Nasal cavity respiratory epithelium epithelial cell of viscerocranial mucosa (primary cell): ENCODE results near the gene GGA1. TPM values are rescaled to one million over a fixed set of nuclear protein-coding genes. Genes with fewer than 3 reads are reported as not detected.

Experiments used
- total RNA-seq: library from RNA; depleted of rRNA; stranded (reverse); fragments of >200 nt; gene quantifications from 2 replicates; pipeline ENCODE4 v1.2.3, GENCODE V29; 2014

Gene GGA1, protein sequence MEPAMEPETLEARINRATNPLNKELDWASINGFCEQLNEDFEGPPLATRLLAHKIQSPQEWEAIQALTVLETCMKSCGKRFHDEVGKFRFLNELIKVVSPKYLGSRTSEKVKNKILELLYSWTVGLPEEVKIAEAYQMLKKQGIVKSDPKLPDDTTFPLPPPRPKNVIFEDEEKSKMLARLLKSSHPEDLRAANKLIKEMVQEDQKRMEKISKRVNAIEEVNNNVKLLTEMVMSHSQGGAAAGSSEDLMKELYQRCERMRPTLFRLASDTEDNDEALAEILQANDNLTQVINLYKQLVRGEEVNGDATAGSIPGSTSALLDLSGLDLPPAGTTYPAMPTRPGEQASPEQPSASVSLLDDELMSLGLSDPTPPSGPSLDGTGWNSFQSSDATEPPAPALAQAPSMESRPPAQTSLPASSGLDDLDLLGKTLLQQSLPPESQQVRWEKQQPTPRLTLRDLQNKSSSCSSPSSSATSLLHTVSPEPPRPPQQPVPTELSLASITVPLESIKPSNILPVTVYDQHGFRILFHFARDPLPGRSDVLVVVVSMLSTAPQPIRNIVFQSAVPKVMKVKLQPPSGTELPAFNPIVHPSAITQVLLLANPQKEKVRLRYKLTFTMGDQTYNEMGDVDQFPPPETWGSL
- total RNA-seq, result 31.4 and 56.5 TPM in 2 replicates

DNA sequence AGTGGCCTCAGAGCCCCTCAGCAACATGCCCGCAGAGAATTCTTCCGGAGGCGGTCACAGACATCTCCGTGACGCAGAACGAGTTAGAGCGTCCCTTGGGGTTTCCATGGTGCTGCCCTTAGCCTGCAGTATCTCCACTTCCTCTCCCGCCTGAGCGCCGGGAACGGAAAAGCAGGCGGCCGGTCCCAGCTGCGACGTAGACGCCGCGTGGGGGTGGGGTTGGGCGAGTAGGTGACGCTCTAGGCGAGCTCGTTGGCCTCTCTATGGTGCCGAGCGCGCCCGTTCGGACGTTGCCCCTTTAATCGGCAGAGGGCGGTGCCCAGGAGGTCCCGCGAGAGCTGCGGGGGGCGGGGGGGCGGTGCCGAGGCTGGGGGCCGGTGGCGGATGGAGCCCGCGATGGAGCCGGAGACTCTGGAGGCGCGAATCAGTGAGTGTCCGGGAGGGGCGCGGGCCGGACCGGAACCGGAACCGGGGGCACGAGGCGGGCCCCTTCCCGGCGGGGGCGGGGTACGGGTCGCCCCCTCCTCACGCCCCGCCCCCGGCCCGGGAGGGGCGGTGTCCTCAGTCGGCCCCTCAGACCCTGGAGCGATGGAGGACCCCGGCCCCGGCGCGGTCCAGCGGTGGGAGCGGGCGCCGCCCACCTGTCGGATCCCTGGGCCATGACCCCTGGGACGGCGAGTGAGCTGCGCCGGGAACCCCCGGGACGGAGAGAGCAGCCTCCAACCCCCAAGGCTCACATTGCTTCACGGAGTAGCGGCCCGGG lies at the start of gene GGA1:
GGA1 (plus strand) TSS at position 358 of the 763 bp plus-strand sequence; CDS start at position 385, 27 bp downstream.

DNA sequence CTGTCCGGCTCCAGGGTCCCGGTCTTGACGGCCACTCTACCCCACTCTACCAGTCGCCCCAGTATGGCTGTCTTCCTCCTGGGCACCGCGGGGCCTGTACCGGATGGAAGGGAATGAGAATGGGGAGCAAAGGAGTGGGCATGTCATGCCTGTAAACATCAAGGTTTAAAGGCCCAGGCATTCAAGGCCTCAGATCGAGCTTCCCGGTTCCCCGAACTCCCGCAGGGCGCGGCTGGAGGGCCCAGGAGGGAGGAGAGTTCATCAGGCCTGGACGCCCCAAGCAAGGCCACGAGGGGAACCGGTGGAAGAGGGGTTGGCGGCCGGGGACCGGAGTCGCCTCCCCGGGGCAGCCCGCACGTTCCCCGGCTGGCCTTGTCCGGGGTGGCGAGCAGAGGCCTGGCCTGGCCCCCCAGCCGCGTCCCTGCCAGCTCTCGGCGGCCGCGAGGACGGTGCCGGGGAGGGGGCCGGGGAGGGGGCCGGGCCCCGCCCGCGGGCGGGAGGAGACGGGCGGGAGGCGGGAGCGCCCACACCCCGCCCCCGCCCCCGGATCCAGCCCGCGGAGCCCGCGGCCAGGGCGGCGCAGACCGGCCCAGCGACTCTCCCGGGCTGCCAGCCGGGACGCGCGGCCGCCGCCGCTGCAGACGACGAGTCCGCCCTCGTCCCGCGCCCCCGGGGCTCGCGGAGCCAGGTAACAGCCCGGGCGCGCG lies 48.6 kb upstream of the GGA1 start, which contains the start of gene CDC42EP1:
CDC42EP1 (plus strand) TSS at position 580 of the 707 bp plus-strand sequence. CDS start 5,870 bp downstream, outside the sequence.

DNA sequence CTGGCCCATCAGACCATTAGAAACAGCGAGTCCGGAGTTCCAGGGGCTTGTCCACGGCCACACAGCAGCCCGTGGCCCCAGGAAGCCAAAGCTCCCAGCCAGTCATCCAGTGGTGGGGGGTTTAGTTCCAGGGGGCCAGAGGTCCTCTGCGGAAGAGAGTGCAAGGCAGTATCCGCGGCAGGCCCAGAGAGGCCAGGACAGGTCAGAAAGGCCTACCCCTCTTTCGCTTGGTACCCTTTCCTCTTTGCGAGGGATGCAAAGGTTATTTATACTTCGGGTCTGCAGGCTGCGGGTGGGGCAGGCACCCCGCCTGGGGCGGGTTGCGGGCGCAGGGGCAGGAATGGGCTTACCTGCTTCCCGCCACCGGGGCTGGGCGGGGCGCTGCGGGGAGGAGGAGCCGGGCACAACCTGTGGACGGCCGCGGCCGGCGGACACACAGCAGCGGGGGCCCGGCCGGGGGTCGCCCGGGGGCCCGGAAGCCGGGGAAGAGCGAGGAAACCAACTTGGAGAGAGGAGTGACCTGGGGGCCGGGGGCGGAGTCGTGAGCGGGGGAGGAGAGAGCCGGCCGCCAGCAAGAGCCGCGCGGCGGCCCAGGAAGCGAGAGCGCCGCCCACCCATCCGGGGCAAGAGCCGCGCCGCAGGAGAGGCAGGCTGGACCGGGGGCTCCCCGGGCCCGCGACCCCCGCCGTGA lies 30.6 kb downstream of the GGA1 start, which contains the start of gene SH3BP1:
SH3BP1 (plus strand) TSS at position 600 of the 691 bp plus-strand sequence. CDS start 119 bp downstream, outside the sequence.

DNA sequence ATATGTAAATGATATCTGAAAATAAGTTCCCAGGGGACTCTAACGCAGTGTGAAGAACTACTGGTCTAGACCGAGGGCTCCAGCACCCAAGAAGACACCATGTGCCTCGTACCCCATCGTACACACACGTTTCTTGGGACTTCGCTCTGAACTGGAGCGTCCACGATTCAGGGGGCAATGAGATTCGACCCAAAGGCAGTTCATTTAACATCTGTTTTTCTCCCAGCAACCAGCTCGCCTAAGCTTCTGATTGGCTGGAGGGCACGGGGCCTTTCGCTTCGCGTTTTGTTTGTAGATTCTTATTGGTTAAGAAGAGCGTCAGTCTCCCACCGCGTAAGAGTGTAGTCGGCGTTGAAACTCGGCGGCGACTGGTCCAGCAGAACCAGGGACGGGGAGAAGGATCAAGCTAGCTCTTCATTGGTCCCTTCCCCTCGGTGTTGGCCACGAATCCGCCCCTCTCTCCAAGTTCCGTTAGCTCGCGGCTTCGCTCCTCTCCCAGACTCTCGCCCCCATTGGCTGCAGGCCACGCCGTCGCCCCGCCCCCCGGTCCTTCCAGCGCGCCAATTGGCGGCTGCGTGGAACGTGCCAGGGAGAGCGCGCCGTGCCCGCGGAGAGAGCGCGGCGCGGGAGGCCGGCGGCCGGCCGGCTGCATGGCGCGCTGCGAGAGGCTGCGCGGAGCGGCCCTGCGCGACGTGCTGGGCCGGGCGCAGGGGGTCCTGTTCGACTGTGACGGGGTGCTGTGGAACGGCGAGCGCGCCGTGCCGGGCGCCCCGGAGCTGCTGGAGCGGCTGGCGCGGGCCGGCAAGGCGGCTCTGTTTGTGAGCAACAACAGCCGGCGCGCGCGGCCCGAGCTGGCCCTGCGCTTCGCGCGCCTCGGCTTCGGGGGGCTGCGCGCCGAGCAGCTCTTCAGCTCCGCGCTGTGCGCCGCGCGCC lies 49.8 kb downstream of the GGA1 start, which contains the start of gene PDXP:
PDXP (plus strand) TSS at position 591 of the 933 bp plus-strand sequence; CDS start at position 651, 60 bp downstream.

DNA sequence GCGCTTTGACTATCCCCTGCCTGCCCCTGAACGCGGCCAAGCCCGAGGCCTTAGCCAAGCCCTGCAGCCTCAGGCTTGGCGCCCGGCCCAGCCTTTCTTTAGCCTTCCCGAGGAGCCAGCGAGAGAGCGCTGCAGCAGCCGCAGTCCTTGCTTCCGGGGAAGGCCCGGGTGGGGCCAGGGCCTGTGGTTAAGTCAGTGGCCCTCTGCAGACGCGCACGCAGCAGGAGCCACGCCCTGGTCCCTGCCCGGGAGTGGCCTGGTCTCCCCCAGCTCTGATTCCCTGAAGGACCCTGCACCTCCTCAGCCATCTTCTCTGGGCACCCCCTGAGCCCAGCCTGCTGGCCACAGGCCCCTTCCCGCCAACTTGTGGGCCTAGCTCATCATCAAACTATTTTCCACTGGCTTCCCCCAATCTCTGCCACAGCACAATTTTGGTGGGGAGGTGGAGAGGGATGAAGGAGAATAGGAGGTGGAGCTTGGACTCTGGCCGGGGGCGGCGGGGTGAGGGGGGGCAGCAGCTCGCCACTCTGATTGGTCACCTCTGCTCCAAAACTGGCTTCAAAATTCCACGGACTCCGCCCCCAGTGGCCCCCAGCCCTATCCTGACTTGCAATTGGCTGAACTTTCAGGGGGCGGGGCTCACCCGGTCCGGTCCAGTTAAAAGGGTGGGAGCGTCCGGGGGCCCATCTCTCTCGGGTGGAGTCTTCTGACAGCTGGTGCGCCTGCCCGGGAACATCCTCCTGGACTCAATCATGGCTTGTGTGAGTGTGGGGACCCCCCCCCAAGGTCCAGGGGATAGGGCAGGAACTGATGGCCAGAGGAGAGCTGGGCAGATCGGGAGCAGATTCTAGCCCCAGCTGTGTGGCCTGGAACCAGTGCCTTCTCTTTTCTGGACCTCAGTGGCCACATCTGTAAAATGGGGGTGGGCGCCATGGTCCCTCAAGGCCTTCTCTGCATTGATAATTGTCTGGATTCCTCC lies 66.6 kb downstream of the GGA1 start, which contains the start of gene LGALS1:
LGALS1 (plus strand) TSS at position 686 of the 979 bp plus-strand sequence; CDS start at position 753, 67 bp downstream.

Other genes with a start within 250 kb of the GGA1 start
- 0.68 and 1.1 TPM in 2 replicates for gene ELFN2, start 181.4 kb upstream of the GGA1 start, total RNA-seq
- 2.1 and 2.7 TPM in 2 replicates for gene MFNG, start 122.5 kb upstream of the GGA1 start, total RNA-seq
- gene CARD10, start 89.4 kb upstream of the GGA1 start, total RNA-seq, result 15.7 and 20.4 TPM in 2 replicates
- 14.4 and 37.9 TPM in 2 replicates for gene CDC42EP1, start 48.4 kb upstream of the GGA1 start, total RNA-seq
- gene LGALS2, start 28.7 kb upstream of the GGA1 start, total RNA-seq, result not detected in 2 replicates
- gene SH3BP1, start 30.8 kb downstream of the GGA1 start, total RNA-seq, result 16.4 and 95.3 TPM in 2 replicates
- 3.5 and 3.8 TPM in 2 replicates for gene PDXP, start 49.9 kb downstream of the GGA1 start, total RNA-seq
- 594 and 1,091 TPM in 2 replicates for gene LGALS1, start 66.8 kb downstream of the GGA1 start, total RNA-seq
- 26.5 and 33.2 TPM in 2 replicates for gene NOL12, start 77.5 kb downstream of the GGA1 start, total RNA-seq
- gene TRIOBP, start 88.2 kb downstream of the GGA1 start, total RNA-seq, result 26.3 and 70.3 TPM in 2 replicates
- 8.5 and 31.8 TPM in 2 replicates for gene GCAT, start 199.1 kb downstream of the GGA1 start, total RNA-seq
- gene GALR3, start 214.5 kb downstream of the GGA1 start, total RNA-seq, result 0.07 TPM in 1 of 2 replicates, not detected in the other
- 14.4 and 21.1 TPM in 2 replicates for gene ANKRD54, start 235.5 kb downstream of the GGA1 start, total RNA-seq
- 387 and 417 TPM in 2 replicates for gene EIF3L, start 240.6 kb downstream of the GGA1 start, total RNA-seq